Stimulated activated CD8-positive, alpha-beta memory T cell treated with anti-CD3 and anti-CD28 coated beads, Interleukin-12 subunit alpha, Interleukin-12 subunit beta, amount 100 ng/mL, for 1 hour (primary cell): ENCODE measurements around the gene ARPC3.
"Not testable (repeated sequence)": the region's sequence is repeated elsewhere in the genome, so short reads cannot be mapped to it uniquely, and the experiment has no call there.

Source experiments
- DNase-seq: peaks from one replicate; pipeline ENCODE4 v3.0.0-alpha.2; 2020; ENCODE audit warnings: low read depth

The ARPC3 gene

GRCh38 chr12:110417113-110417512 lies 33.0 kb downstream of the ARPC3 start:
- DNase-seq = not testable (repeated sequence)

GRCh38 chr12:110410086-110410485 lies 40.1 kb downstream of the ARPC3 start:
- DNase-seq = not testable (repeated sequence)

- not testable (repeated sequence) for DNase-seq
These were observed 44.9 kb downstream of the ARPC3 start for GRCh38 chr12:110405126-110405662.

GRCh38 chr12:110403976-110404682 lies 46.0 kb downstream of the ARPC3 start:
- DNase-seq = peak; percentile 73

GRCh38 chr12:110403146-110403975 lies 46.8 kb downstream of the ARPC3 start, which contains the start of gene ANAPC7:
ANAPC7 (minus strand) TSS chr12:110403708; CDS start chr12:110403627, 81 bp downstream.
- DNase-seq = peak; percentile 76
